HG03432 (cell line): ENCODE measurements around the gene MYCN.
"Not testable (repeated sequence)": the region's sequence is repeated elsewhere in the genome, so short reads cannot be mapped to it uniquely, and the experiment has no call there.

Experiments
- ATAC-seq: cut with Tn5 transposase; IDR thresholded peaks from one replicate; pipeline ENCODE4 v1.9.1; 2021; ENCODE audit warnings: mild to moderate bottlenecking, moderate library complexity; ENCODE audit not compliant: unreplicated experiment

The MYCN gene

DNA sequence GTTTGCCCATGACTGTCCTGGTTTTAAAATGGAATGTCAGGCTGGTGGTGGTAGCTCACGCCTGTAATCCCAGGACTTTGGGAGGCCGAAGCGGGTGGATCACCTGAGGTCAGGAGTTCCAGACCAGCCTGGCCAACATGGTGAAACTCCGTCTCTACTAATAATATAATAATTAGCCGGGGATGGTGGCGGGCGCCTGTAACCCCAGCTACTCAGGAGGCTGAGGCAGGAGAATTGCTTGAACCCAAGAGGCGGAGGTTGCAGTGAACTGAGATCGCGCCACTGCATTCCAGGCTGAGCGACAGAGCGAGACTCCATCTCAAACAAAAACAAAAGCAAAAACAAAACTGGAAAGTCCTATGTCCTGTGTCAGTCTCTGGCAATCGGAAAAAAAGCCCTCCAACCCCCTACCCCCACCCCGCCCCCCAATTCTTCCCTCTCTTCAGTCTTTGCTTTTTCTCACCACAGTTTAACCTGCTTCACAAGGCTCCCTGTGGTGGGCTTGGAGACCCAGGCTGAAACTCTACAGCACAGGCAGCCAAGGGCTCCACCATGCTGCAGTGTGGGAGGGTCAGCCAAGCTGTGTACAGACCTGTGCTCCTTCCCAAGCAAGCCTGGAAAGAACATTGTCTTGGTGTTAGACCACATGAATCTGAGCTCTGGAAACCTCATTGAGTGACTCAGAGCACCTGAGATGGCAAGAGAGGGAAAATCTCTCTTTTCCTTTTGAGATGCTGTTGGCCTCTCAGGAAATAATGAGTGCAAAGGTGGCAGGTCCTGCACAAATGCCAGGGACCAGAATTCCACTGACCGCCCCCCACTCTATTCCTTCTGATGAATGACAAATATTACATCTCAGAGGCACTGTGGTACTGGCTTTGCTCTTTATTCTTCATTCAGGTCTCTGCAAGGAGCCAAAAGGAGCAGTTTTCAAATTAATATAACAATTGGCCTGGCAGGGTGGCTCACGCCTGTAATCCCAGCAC, 16.7 kb downstream of the MYCN start:
- ATAC-seq: no peak

DNA sequence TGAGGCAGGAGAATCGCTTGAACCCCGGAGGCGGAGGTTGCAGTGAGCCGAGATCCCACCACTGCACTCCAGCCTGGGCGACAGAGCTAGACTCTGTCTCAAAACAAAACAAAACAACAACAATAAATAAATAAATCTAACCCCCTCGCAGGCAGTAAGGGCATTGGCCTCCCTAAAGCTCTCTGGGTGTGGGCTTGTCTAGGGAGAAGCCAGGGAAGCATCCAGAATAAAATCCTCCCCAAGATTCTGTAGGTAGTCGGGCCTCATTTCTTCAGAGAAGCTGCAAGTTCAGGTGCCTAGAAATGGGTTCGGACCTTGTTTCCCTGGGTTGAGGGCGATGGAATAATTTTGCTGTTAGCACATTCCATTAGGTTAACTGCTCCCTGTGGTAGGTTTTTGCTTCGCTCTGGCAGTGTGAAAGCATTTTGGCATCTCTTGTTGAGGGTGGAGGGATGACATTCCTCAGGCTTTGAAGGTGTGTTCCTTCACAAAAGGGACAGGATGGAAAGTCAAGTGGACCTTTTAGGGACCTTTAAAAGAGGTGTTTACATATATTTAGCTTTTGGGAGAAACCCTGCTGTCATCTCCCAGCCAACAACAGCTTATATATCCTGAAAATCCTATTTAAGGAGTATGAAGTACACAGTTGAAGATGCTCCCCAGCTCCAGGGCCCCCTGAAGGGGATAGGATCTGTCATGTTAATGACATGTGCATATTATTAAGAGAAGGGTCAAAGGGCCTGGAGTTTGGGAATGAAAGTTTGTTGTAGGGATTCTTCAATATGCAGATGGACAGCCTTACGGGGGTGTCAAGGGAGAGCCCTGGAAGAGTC, 17.7 kb downstream of the MYCN start:
- no peak for ATAC-seq

GRCh38 chr2:15959331-15960153, 19.2 kb downstream of the MYCN start:
- ATAC-seq: no peak

GRCh38 chr2:15960154-15960520, 19.8 kb downstream of the MYCN start:
- ATAC-seq: not testable (repeated sequence)

GRCh38 chr2:15963109-15963976, 23.0 kb downstream of the MYCN start:
- not testable (repeated sequence) for ATAC-seq

- ATAC-seq: no peak
Measured at GRCh38 chr2:15963977-15964670, 23.8 kb downstream of the MYCN start.

- ATAC-seq: no peak
Measured at GRCh38 chr2:15964936-15965563, 24.7 kb downstream of the MYCN start.

GRCh38 chr2:15965564-15966019, 25.2 kb downstream of the MYCN start:
- no peak for ATAC-seq

DNA sequence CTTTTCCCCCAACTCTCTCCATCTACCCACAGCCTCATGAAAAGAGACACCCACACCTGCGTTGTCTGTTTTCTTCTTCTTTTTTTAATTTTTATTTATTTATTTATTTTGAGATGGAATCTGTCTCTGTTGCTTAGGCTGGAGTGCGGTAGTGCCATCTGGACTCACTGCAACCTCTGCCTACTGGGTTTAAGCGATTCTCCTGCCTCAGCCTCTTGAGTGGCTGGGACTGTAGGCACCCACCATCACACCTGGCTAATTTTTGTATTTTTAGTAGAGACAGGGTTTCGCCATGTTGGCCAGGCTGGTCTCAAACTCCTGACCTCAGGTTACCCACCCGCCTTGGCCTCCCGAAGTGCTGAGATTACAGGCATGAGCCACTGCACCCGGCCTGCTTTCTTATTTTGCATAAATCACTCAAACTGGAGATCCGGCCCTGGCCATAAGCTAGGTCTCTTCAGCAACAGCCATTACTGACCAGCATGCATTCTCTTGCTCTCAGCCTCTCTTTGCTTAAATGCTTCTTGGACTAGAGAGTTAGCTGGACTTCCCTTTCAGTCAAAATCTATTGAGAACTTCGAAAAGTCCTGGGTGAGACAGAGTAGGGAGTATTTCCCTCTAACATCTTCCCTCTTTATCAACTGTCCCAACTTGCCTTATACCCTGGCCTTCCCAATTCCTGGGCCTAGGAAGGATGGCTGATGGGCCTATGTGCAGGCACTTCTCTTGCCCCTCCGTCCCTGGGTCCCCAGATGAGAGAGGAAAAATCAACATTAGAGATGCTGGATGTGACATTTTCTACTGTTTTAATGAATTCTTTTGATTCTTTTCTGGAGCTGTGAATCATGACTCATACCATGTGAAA, 27.3 kb downstream of the MYCN start:
- no peak for ATAC-seq

DNA sequence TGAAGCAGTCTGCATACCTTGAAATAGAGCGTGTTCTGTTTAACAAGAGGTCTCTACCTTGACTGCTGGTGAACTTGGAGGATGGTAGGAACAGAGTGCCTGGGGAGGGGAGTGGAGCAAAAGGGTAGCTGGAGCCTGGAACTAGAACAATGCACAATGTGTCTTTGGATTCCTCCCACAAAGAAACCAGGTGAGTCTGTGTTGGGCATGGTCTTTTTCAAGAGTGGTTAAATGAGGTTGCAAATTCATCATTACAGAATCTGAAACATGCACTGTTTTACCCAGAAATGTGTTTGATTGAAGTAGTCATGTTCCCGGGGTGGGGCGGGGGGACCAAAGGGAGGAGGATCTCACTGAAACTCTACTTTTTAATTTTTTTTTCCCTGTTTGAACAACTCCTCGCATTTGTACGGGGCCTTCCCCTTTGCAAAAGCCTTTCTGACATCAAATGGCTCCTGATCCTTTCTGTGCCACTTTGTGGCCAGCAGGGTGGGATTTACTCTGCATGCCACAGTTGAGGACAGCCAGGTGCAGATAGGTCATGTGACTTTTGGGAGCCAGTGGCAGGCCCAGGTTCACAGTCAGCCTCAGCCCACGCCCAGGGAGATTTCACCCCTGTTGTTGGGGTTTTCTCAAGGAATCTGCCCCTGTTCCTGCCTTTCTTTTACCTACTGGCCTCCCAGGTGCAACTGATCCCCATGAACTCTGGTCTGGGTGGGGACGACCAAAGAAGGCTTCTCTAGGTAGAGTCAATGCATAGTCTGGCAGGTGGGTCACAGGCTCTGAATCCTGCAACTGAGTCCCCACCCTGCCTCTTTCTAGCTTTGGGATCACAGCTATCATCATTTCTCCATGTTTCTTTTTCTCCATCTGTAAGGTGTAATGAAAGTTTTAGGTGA, 28.2 kb downstream of the MYCN start:
- ATAC-seq: no peak

DNA sequence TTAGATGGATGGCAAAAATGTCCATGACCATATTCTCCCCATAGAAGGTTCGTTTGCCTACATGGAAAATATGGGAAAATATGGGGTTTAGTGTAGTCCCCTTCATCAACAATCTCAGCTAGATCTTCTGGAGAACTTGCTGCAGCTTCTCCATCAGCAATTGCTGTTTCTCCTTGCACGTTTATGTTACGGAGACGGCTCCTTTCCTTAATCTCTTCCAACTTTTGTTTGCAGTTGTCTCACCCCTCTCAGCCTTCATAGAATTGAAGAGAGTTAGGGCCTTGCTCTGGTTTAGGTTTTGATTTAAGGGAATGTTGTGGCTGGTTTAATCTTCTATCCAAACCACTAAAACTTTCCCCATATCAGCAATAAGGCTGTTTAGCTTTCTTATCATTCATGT, 28.9 kb downstream of the MYCN start:
- ATAC-seq: no peak

GRCh38 chr2:15970701-15971100, 30.4 kb downstream of the MYCN start:
- no peak for ATAC-seq

DNA sequence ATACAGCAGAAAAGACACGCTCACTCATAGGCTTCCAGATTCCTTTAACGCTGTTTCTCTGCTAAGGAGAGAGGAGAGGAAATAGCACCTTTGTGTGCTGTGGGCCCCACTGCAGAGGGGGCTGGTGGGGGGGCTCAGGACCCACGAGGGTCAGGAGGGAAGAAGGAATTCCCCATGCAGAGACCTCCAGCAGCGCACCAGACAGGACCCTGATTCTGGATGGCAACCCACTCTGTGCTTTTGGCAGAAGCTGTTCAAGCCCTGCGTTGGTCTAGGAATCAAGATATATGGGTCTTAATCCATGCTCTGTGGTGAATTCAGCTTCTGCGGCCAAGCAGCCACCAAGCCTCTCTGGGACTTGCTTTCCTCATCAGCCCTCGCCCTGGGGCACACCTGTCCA, 31.0 kb downstream of the MYCN start:
- no peak for ATAC-seq

- ATAC-seq: no peak
Measured at GRCh38 chr2:15971831-15972522, 31.6 kb downstream of the MYCN start.

- ATAC-seq: no peak
Measured at GRCh38 chr2:15973481-15974401, 33.4 kb downstream of the MYCN start.
